ENCODE data around the gene FOXP3.
A peak's percentile ranks its signal among the peaks of the same experiment; 100 is the strongest.
"Not testable (repeated sequence)": the region's sequence is repeated elsewhere in the genome, so short reads cannot be mapped to it uniquely, and the experiment has no call there.

Gene FOXP3, protein sequence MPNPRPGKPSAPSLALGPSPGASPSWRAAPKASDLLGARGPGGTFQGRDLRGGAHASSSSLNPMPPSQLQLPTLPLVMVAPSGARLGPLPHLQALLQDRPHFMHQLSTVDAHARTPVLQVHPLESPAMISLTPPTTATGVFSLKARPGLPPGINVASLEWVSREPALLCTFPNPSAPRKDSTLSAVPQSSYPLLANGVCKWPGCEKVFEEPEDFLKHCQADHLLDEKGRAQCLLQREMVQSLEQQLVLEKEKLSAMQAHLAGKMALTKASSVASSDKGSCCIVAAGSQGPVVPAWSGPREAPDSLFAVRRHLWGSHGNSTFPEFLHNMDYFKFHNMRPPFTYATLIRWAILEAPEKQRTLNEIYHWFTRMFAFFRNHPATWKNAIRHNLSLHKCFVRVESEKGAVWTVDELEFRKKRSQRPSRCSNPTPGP

GRCh38 chrX:49264460-49264859 lies at the start of gene FOXP3:
Gene FOXP3, minus strand, starts transcription at chrX:49264710. Its CDS starts 6,205 bp downstream, at chrX:49258505.
- TF ChIP-seq, protein P1, sequence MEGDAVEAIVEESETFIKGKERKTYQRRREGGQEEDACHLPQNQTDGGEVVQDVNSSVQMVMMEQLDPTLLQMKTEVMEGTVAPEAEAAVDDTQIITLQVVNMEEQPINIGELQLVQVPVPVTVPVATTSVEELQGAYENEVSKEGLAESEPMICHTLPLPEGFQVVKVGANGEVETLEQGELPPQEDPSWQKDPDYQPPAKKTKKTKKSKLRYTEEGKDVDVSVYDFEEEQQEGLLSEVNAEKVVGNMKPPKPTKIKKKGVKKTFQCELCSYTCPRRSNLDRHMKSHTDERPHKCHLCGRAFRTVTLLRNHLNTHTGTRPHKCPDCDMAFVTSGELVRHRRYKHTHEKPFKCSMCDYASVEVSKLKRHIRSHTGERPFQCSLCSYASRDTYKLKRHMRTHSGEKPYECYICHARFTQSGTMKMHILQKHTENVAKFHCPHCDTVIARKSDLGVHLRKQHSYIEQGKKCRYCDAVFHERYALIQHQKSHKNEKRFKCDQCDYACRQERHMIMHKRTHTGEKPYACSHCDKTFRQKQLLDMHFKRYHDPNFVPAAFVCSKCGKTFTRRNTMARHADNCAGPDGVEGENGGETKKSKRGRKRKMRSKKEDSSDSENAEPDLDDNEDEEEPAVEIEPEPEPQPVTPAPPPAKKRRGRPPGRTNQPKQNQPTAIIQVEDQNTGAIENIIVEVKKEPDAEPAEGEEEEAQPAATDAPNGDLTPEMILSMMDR (IDR thresholded peaks at IDR 0.05; ENCODE audit: control insufficient read depth, insufficient read depth, low read depth, low read length, missing control alignments), result no peak
- no peak within 1 kb of the TSS for H3K4me3 ChIP-seq (ENCODE audit: control insufficient read depth, low read depth, low read length)
- DNase-seq (ENCODE audit: low read depth), result no peak

GRCh38 chrX:49312176-49312575 lies 47.7 kb upstream of the FOXP3 start:
- TF ChIP-seq, protein P1 (IDR thresholded peaks at IDR 0.05; ENCODE audit: control insufficient read depth, insufficient read depth, low read depth, low read length, missing control alignments), result no peak
- no peak for DNase-seq (ENCODE audit: low read depth)
- H3K4me3 ChIP-seq (ENCODE audit: control insufficient read depth, low read depth, low read length), result no peak overlapping the region

DNA sequence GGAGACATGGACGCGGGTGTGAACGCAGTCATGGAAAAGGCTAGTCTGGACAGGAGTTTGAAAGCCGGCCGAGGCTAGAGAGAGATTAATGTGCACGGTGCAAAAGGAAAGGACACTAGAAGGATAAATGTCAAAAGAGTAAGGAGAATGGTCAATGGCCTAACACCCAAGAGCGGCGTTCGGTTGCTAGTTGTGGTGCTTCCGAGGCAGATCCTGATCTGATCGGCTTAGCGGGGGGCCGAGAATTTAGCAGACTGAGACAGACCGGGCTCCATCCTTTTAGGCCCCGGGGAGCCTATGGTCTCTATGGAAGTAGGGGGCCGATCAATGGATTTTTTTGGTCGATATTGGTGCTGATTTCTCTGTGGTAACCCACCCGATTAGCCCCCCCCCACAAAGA lies 45.9 kb upstream of the FOXP3 start:
- no peak overlapping the region for H3K4me3 ChIP-seq (ENCODE audit: control insufficient read depth, low read depth, low read length)
- TF ChIP-seq, protein P1 (IDR thresholded peaks at IDR 0.05; ENCODE audit: control insufficient read depth, insufficient read depth, low read depth, low read length, missing control alignments), result no peak
- DNase-seq (ENCODE audit: low read depth), result no peak

GRCh38 chrX:49309401-49309981 lies 45.0 kb upstream of the FOXP3 start:
- DNase-seq (ENCODE audit: low read depth), result no peak
- peak overlapping the region; percentile 25 for H3K4me3 ChIP-seq (ENCODE audit: control insufficient read depth, low read depth, low read length)

GRCh38 chrX:49308604-49309269 lies 44.2 kb upstream of the FOXP3 start:
- peak overlapping the region; percentile 25 for H3K4me3 ChIP-seq (ENCODE audit: control insufficient read depth, low read depth, low read length)
- TF ChIP-seq, protein P1 (IDR thresholded peaks at IDR 0.05; ENCODE audit: control insufficient read depth, insufficient read depth, low read depth, low read length, missing control alignments), result no peak
- DNase-seq (ENCODE audit: low read depth), result no peak

More at GRCh38 chrX:49309401-49309981, 45.0 kb upstream of the FOXP3 start:
- TF ChIP-seq, protein P1 (IDR thresholded peaks at IDR 0.05; ENCODE audit: control insufficient read depth, insufficient read depth, low read depth, low read length, missing control alignments), result no peak

DNA sequence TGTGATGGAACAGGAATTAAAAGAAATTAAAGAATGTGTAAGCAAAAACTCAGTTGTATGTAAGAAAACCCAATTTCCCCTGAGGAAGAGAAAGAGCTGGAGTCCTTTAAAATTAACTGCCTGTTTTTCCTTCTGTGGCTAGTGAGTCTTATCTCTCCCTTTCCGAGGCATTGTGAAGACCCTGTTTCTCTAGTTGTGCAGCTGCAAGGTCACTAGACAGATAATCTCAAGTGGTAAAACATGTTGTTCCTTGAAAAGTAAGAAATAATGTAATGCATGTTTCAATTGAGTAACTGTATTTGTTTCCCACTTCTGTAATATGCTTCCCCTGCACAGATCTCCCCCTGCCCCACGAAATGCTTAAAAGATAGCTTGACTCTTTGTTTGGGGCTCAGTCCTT lies 43.3 kb upstream of the FOXP3 start:
- H3K4me3 ChIP-seq (ENCODE audit: control insufficient read depth, low read depth, low read length); DNase-seq (ENCODE audit: low read depth): not testable (repeated sequence)

DNA sequence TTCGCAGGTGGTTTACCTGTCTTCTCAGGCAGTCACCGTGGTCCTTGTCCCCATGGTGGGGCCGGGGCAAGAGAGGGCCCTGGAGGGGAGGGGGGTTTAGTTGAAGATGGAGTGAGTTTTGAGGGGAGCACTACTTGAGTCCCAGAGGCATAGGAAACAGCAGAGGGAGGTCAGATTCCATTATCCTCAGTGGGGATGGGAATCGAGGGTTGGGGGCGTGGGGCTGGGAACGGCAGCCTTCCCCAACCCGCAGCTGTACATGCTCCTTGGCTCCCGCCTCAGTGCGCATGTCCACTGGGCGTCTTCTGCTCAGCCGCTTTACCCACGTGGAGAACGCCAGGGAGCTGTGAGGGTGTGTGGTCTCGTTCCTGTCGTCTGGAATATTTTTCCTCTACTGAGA lies 38.8 kb upstream of the FOXP3 start, which contains the start of gene GAGE10:
Gene GAGE10 (plus strand): TSS at position 301 of the 400 bp plus-strand sequence. CDS start 1,214 bp downstream, outside the sequence.
- TF ChIP-seq, protein P1 (IDR thresholded peaks at IDR 0.05; ENCODE audit: control insufficient read depth, insufficient read depth, low read depth, low read length, missing control alignments), result no peak
- DNase-seq (ENCODE audit: low read depth), result no peak
- no peak within 1 kb of the TSS for H3K4me3 ChIP-seq (ENCODE audit: control insufficient read depth, low read depth, low read length)

Data from AG09309 (cell line).